SU-DHL-6 (cell line): Measurements from ENCODE around the gene FAM98C.

Experiments used
- H2AFZ ChIP-seq: fragments of 200-600 bp; sonication (generic); 2 replicates; pipeline ENCODE4 v1.6.1; 2014; ENCODE audit warnings: low read depth, mild to moderate bottlenecking, moderate library complexity, mixed read lengths, antibody characterized with exemption, low read length; ENCODE audit not compliant: severe bottlenecking
- H3F3A ChIP-seq: fragments of 200-600 bp; shearing (Covaris generic); 2 replicates; pipeline ENCODE4 v1.6.0; 2016; ENCODE audit warnings: antibody characterized with exemption, mild to moderate bottlenecking; ENCODE audit not compliant: insufficient read depth
- H3K27ac ChIP-seq: fragments of 200-600 bp; sonication (generic); 2 replicates; pipeline ENCODE4 v1.5.1; 2016; ENCODE audit warnings: low read depth, mild to moderate bottlenecking, low read length, moderate library complexity, mixed read lengths
- H3K27me3 ChIP-seq: fragments of 200-600 bp; sonication (generic), shearing (Covaris generic); 2 replicates; pipeline ENCODE4 v1.6.0; 2014; ENCODE audit warnings: mild to moderate bottlenecking, low read length
- H3K36me3 ChIP-seq: fragments of 200-600 bp; sonication (generic); 2 replicates; pipeline ENCODE4 v1.6.1; 2014; ENCODE audit warnings: mild to moderate bottlenecking, low read length, mixed read lengths
- H3K4me2 ChIP-seq: fragments of 300-600, 200-600 bp; shearing (Covaris generic), sonication (generic); 2 replicates; pipeline ENCODE4 v1.6.0; 2014; ENCODE audit warnings: low read length, low read depth, mild to moderate bottlenecking; ENCODE audit not compliant: poor library complexity, severe bottlenecking
- H3K4me3 ChIP-seq: fragments of 200-600 bp; sonication (generic); 2 replicates; pipeline ENCODE4 v1.5.1; 2014; ENCODE audit warnings: antibody characterized with exemption, low read length, mild to moderate bottlenecking, mixed read lengths; ENCODE audit not compliant: insufficient read depth, poor library complexity, severe bottlenecking
- H3K79me2 ChIP-seq: fragments of 200-600 bp; sonication (generic); 2 replicates; pipeline ENCODE4 v1.6.1; 2014; ENCODE audit warnings: mild to moderate bottlenecking, low read length, moderate library complexity; ENCODE audit not compliant: insufficient read depth
- H3K9ac ChIP-seq: fragments of 200-600 bp; sonication (generic); 2 replicates; pipeline ENCODE4 v1.7.0; 2014; ENCODE audit warnings: mild to moderate bottlenecking, low read length
- H3K9me2 ChIP-seq: fragments of 200-600 bp; sonication (generic); replicated peaks from 2 replicates; pipeline ENCODE4 v1.6.1; 2014; ENCODE audit warnings: low read length; ENCODE audit not compliant: insufficient read depth
- H3K9me3 ChIP-seq: fragments of 200-600 bp; sonication (generic); 2 replicates; pipeline ENCODE4 v1.6.1; 2014; ENCODE audit warnings: low read length, mixed read lengths; ENCODE audit not compliant: insufficient read depth
- H4K20me1 ChIP-seq: fragments of 200-600 bp; sonication (generic); 2 replicates; pipeline ENCODE4 v1.6.1; 2014; ENCODE audit warnings: low read depth, mild to moderate bottlenecking, antibody characterized with exemption, low read length, moderate library complexity, mixed read lengths
- EZH2phosphoT487 ChIP-seq: fragments of 200-600 bp; sonication (generic), shearing (Covaris generic); conservative IDR thresholded peaks from 2 replicates; pipeline ENCODE4 v1.6.1; 2018; ENCODE audit warnings: mild to moderate bottlenecking, antibody characterized with exemption, low read length, moderate library complexity, mixed read lengths
- TF ChIP-seq, protein P1 (sequence below): fragments of 200-600 bp; sonication (generic); IDR thresholded peaks from one replicate; pipeline ENCODE4 v1.5.1; 2017; ENCODE audit warnings: antibody characterized with exemption, mild to moderate bottlenecking, low read length, moderate library complexity; ENCODE audit not compliant: insufficient read depth, poor library complexity, severe bottlenecking

The FAM98C gene

DNA sequence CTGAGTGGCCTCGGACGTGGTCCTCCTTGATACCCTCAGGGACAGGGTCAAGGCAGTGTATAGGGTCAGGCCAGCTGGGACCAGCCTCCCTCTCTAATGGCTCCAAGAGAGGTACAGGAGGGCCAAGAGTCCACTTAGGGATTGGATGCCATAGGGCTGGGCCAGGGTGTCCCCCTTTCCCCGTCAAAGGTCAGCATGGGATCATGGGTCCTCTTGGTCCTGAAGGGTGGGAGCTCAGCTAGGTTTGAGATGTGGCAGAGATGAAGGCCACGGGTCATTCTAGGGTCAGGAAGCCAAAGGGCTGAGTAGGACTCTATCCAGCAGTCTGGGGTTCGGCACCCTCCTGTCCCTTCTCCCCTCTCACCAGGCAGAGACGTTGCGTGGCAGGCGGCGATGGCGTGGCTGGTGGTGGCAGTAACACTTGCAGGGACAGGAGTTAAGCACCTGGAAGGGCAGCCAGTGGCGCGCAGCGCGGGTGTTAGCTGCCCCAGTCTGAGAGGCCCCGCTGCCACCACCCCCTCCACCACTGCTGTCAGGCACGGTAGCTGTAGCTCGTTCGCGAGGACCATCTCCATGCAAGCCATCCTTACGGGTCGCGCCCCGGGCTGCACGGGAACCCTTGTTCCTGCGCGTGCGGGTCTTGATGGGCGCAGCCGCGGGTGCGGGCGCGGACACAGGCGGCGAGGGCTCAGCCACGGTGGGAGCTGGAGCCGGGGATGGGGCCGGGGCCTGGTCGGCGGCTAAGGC is 17.7 kb upstream of the FAM98C start:
- Histone ChIP-seq H3K4me3 (no peak overlapping the region), H4K20me1 (no peaks in the 10 kb centered on the region), H3K27me3 (no peaks in the 10 kb centered on the region), H3K27ac (no peak overlapping the region), H3K9me2 (no peaks in the 10 kb centered on the region), H3K79me2 (no peaks in the 10 kb centered on the region), H2AFZ (no peak overlapping the region), H3K9ac (no peak overlapping the region), H3K9me3 (no peaks in the 10 kb centered on the region), H3K36me3 (no peaks in the 10 kb centered on the region), H3K4me2 (no peak overlapping the region), H3F3A (no peaks in the 10 kb centered on the region)
- TF ChIP-seq, protein P1, sequence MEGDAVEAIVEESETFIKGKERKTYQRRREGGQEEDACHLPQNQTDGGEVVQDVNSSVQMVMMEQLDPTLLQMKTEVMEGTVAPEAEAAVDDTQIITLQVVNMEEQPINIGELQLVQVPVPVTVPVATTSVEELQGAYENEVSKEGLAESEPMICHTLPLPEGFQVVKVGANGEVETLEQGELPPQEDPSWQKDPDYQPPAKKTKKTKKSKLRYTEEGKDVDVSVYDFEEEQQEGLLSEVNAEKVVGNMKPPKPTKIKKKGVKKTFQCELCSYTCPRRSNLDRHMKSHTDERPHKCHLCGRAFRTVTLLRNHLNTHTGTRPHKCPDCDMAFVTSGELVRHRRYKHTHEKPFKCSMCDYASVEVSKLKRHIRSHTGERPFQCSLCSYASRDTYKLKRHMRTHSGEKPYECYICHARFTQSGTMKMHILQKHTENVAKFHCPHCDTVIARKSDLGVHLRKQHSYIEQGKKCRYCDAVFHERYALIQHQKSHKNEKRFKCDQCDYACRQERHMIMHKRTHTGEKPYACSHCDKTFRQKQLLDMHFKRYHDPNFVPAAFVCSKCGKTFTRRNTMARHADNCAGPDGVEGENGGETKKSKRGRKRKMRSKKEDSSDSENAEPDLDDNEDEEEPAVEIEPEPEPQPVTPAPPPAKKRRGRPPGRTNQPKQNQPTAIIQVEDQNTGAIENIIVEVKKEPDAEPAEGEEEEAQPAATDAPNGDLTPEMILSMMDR: no peak
- no peak for TF ChIP-seq EZH2phosphoT487

DNA sequence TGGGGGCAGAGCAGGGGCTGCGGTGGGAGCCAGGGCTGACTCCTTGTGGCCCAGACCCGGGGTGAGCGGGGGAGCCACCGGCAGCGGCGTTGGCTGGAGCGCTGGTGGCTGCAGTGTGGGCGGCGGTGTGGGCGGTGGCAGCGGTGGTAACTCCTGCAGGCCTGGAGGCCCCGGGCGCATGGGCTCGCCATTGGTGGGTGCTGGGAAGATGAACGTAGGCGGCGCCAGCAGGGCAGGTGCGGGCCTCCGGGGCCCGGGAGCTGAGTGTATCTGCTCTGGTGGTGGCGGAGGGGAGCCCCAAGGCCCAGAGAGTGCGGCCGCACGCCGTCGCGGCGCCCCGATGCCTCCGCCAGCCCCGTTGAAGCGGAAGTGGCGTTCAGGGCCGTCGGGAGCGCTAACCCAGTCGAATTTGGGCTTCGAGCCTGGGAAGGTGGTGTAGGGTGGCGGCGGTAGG is 17.1 kb upstream of the FAM98C start:
- Histone ChIP-seq H3K27me3 (no peaks in the 10 kb centered on the region), H3K36me3 (no peaks in the 10 kb centered on the region), H3K79me2 (no peaks in the 10 kb centered on the region), H3K4me3 (no peak overlapping the region), H3K9me2 (no peaks in the 10 kb centered on the region), H3K9me3 (no peaks in the 10 kb centered on the region), H4K20me1 (no peaks in the 10 kb centered on the region), H2AFZ (no peak overlapping the region), H3F3A (no peaks in the 10 kb centered on the region), H3K4me2 (no peak overlapping the region), H3K9ac (no peak overlapping the region), H3K27ac (no peak overlapping the region)
- TF ChIP-seq, protein P1: no peak
- no peak for TF ChIP-seq EZH2phosphoT487

DNA sequence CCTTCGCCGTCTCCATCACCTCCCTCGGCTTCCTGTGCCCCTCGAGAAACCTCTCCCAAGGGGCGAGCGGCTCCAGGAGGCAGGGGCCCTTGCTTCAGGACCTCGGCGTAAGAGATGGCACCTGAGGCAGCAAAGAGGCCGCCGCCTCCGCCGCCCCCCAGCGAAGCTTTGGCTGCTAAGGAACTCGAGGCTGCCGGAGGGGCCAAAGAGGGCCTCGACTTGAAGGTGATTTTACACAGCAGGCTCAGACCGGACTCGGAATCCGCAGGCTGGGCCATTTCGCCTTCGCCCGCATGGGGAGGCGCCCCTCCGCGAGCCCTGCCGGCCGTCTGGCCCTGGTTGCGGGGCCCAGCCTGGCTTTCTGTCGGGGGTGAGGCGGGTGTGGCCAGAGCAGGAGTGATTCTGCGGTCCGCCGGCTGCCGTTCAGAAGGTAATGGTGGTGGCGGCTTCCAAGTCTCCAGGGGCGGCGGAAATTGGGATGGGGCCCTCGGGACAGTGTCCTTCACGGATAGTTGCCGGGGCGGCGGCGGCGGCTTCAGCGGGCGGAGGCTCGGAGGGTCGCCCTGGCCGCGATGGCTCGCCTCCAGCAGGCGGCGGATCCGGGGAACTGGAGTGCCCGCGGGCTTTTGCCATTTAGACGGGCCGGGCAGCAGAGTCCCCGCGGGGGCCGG is 16.5 kb upstream of the FAM98C start:
- no peak overlapping the region for H3K9ac ChIP-seq
- H3K4me3 ChIP-seq: no peak overlapping the region
- no peak overlapping the region for H2AFZ ChIP-seq
- TF ChIP-seq, protein P1: no peak
- no peak for TF ChIP-seq EZH2phosphoT487
- H3K27me3 ChIP-seq: no peaks in the 10 kb centered on the region
- H3K9me2 ChIP-seq: no peaks in the 10 kb centered on the region
- H3K4me2 ChIP-seq: no peak overlapping the region
- no peaks in the 10 kb centered on the region for H3K36me3 ChIP-seq
- no peaks in the 10 kb centered on the region for H3K79me2 ChIP-seq
- no peaks in the 10 kb centered on the region for H3K9me3 ChIP-seq
- no peaks in the 10 kb centered on the region for H3F3A ChIP-seq
- no peak overlapping the region for H3K27ac ChIP-seq
- H4K20me1 ChIP-seq: no peaks in the 10 kb centered on the region
